IMR-90 (cell line): Measurements from ENCODE around the gene TEAD1. TPM values are rescaled to one million over a fixed set of nuclear protein-coding genes. Genes with fewer than 3 reads are reported as not detected.

Source experiments
- ATAC-seq: fragments of 200-7000 bp; cut with Tn5 transposase; 2 replicates; pipeline ENCODE4 v1.9.1; 2020; ENCODE audit warnings: low read depth, mild to moderate bottlenecking, moderate library complexity
- BruUV-seq: library from RNA; stranded (reverse); fragments of 400-500 nt; replicated peaks from 2 replicates; lab custom pipeline; 2021; lab: Mats Ljungman, UMichigan
- CTCF ChIA-PET: fragments of 300-600 bp; formaldehyde crosslinking; extraction: SDS; loops from one replicate; lab custom pipeline; 2021; ENCODE audit warnings: antibody characterized with exemption; lab: Yijun Ruan, JAX
- POLR2A ChIA-PET: fragments of 300-600 bp; sonication (Branson Sonifier 250); formaldehyde crosslinking; loops from one replicate; lab custom pipeline; 2022; ENCODE audit warnings: antibody characterized with exemption; ENCODE audit not compliant: unreplicated experiment; lab: Charles Lee
- DNase-seq: peaks from one replicate; pipeline ENCODE4 v3.0.0; 2013
- H2AFZ ChIP-seq: replicated peaks from 2 replicates; pipeline ENCODE3; 2013; ENCODE audit warnings: low read length, mild to moderate bottlenecking; ENCODE audit not compliant: poor library complexity
- H2AK5ac ChIP-seq: 2 replicates; pipeline ENCODE4 v1.6.1; 2013; ENCODE audit warnings: low read depth, low read length, inconsistent platforms
- H2AK9ac ChIP-seq: replicated peaks from 2 replicates; pipeline ENCODE3; 2013; ENCODE audit warnings: mild to moderate bottlenecking, low read depth, low read length, moderate library complexity; ENCODE audit not compliant: poor library complexity
- H2BK120ac ChIP-seq: 2 replicates; pipeline ENCODE4 v1.6.1; 2013; ENCODE audit warnings: low read depth, low read length, inconsistent platforms
- H2BK15ac ChIP-seq: 3 replicates; pipeline ENCODE4 v1.6.1; 2013; ENCODE audit warnings: low read depth, low read length, inconsistent platforms
- H2BK20ac ChIP-seq: 2 replicates; pipeline ENCODE4 v1.6.1; 2013; ENCODE audit warnings: low read depth, mild to moderate bottlenecking, inconsistent platforms, low read length, moderate library complexity
- H2BK5ac ChIP-seq: 2 replicates; pipeline ENCODE4 v1.6.1; 2013; ENCODE audit warnings: mild to moderate bottlenecking, low read depth, low read length, inconsistent platforms; ENCODE audit not compliant: poor library complexity, severe bottlenecking
- H3K14ac ChIP-seq: replicated peaks from 2 replicates; pipeline ENCODE4 v1.6.1; 2013; ENCODE audit warnings: low read depth, low read length, inconsistent platforms
- H3K18ac ChIP-seq: 2 replicates; pipeline ENCODE4 v1.6.1; 2013; ENCODE audit warnings: low read depth, low read length, control low read depth
- H3K23ac ChIP-seq: 2 replicates; pipeline ENCODE4 v1.6.1; 2013; ENCODE audit warnings: low read depth, low read length, inconsistent platforms
- H3K27ac ChIP-seq: 2 replicates; pipeline ENCODE4 v1.5.1; 2013; ENCODE audit warnings: mild to moderate bottlenecking, control low read depth, low read length; ENCODE audit not compliant: insufficient read depth
- H3K27me3 ChIP-seq: 2 replicates; pipeline ENCODE4 v1.6.1; 2013; ENCODE audit warnings: low read length; ENCODE audit not compliant: control insufficient read depth, insufficient read depth
- H3K36me3 ChIP-seq: 2 replicates; pipeline ENCODE4 v1.6.1; 2013; ENCODE audit warnings: low read length, mixed read lengths; ENCODE audit not compliant: control insufficient read depth, insufficient read depth
- H3K4ac ChIP-seq: 2 replicates; pipeline ENCODE4 v1.6.1; 2013; ENCODE audit warnings: low read depth, low read length, inconsistent platforms
- H3K4me1 ChIP-seq: 2 replicates; pipeline ENCODE4 v1.6.1; 2013; ENCODE audit warnings: low read length, mixed read lengths; ENCODE audit not compliant: control insufficient read depth, insufficient read depth
- H3K4me2 ChIP-seq: 2 replicates; pipeline ENCODE4 v1.6.1; 2013; ENCODE audit warnings: low read depth, mild to moderate bottlenecking, control low read depth, low read length, moderate library complexity
- H3K4me3 ChIP-seq: 2 replicates; pipeline ENCODE4 v1.5.1; 2013; ENCODE audit warnings: low read depth, mild to moderate bottlenecking, control low read depth, low read length, moderate library complexity; ENCODE audit not compliant: insufficient read depth
- H3K56ac ChIP-seq: 2 replicates; pipeline ENCODE4 v1.6.1; 2013; ENCODE audit warnings: low read length, inconsistent platforms; ENCODE audit not compliant: insufficient read depth; ENCODE audit errors: extremely low read depth
- H3K79me1 ChIP-seq, 2 experiments: 2 replicates each; pipeline ENCODE4 v1.6.1; 2013; ENCODE audit warnings: low read length in 2 of 2, inconsistent platforms in 1 of 2, low read depth in 1 of 2
- H3K9ac ChIP-seq: 2 replicates; pipeline ENCODE4 v1.6.1; 2013; ENCODE audit warnings: low read depth, low read length, control low read depth
- H3K9me1 ChIP-seq: 2 replicates; pipeline ENCODE4 v1.6.1; 2013; ENCODE audit warnings: low read length, inconsistent platforms; ENCODE audit not compliant: insufficient read depth
- H3K9me3 ChIP-seq: 2 replicates; pipeline ENCODE4 v1.6.1; 2013; ENCODE audit warnings: low read length; ENCODE audit not compliant: control insufficient read depth, insufficient read depth
- H4K20me1 ChIP-seq: 2 replicates; pipeline ENCODE4 v1.6.1; 2013; ENCODE audit warnings: low read length, inconsistent platforms; ENCODE audit not compliant: insufficient read depth
- H4K5ac ChIP-seq: 2 replicates; pipeline ENCODE4 v1.6.1; 2013; ENCODE audit warnings: mild to moderate bottlenecking, low read depth, low read length, control low read depth
- H4K8ac ChIP-seq, 2 experiments: 2 replicates each; pipeline ENCODE4 v1.6.1; 2013; ENCODE audit warnings: low read depth in 2 of 2, low read length in 2 of 2, control low read depth in 1 of 2, inconsistent platforms in 1 of 2
- H4K91ac ChIP-seq: 2 replicates; pipeline ENCODE4 v1.6.1; 2013; ENCODE audit warnings: low read depth, low read length, inconsistent platforms; ENCODE audit not compliant: insufficient read depth
- CHD1 ChIP-seq: IDR thresholded peaks from 2 replicates; pipeline ENCODE4 v1.6.1; 2012; ENCODE audit warnings: low read depth, low read length, improper control_type of control experiment
- MAZ ChIP-seq: IDR thresholded peaks from 2 replicates; pipeline ENCODE4 v1.6.1; 2012; ENCODE audit warnings: low read depth, mild to moderate bottlenecking, low read length, improper control_type of control experiment, moderate library complexity, borderline replicate concordance
- WGBS, 2 experiments: methylation state at CpG; one replicate each; pipeline versions ENCODE4 v1.1.5 to v1.1.7; 2013; ENCODE audit warnings: missing lambda C conversion rate in 2 of 2; ENCODE audit not compliant: insufficient read length in 1 of 2; ENCODE audit errors: extremely low coverage in 2 of 2; 5-methylcytosine and 5-hydroxymethylcytosine counted together
- dilution Hi-C: fragments of 300-500 bp; cut with HindIII; formaldehyde crosslinking; loops from one replicate; pipeline ENCODE4 v1.14.3; 2018; ENCODE audit warnings: low sequenced_read_pairs; ENCODE audit not compliant: unreplicated experiment
- in situ Hi-C: fragments of 300-500 bp; cut with MboI; formaldehyde crosslinking; loops from 3 replicates; pipeline ENCODE4 v1.14.3; 2019; ENCODE audit warnings: low sequenced_read_pairs, inconsistent platforms, mixed read lengths
- intact Hi-C: fragments of 100-400 bp; cut with micrococcal nuclease; formaldehyde crosslinking; loops from 2 replicates; pipeline ENCODE4 v1.10.0; 2022
- polyA plus RNA-seq, 3 experiments: library from polyadenylated mRNA; depleted of rRNA; stranded (reverse); fragments of >200 nt; gene quantifications; 2 replicates each; pipeline ENCODE4 v1.2.3, GENCODE V29; 2012; ENCODE audit warnings: low replicate concordance in 1 of 3
- total RNA-seq: library from RNA; depleted of rRNA; stranded (reverse); fragments of >200 nt; gene quantifications from 2 replicates; pipeline ENCODE4 v1.2.3, GENCODE V29; 2012
- TF ChIP-seq, protein P1 (sequence below): conservative IDR thresholded peaks from 2 replicates; pipeline ENCODE4 v1.5.1; 2012; ENCODE audit warnings: mild to moderate bottlenecking, low read depth, low read length, improper control_type of control experiment

The TEAD1 gene
- total and polyA plus RNA-seq, 2 of the 4 experiments (the other 2 are of a cell fraction) = 51.8 to 69.2 TPM

DNA sequence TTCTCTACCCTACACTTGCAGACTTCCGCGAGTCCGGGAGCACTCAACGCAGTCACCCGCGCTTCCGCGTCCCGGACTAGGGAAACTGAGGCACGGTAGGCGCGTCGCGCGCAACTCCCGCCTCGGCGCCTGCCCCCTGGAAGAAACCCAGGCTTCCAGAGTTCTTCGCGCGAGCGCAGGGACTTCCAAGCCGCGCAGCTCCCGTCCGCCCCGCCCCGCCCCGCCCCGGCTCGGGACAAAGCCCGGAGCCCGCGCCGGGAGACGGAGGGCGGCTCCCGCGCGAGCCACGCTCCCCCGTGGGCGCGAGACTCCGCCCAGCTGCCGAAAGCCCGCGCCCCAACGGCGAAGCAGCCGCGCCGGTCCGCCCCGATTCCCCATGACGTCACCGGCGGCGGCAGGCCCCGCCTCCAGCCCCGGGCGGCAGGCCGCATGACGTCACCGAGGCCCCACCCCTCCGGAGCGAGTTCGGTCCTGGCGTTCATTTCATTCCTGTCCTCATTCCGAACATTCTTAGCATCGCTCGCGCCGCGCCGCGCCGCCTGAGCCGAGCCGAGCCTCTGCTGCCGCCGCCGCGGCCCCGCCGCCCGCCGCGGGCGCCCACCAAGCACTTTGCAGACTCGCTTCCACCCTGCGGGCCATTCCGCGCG, at the start of gene TEAD1 (continued):
- TF ChIP-seq, protein P1, sequence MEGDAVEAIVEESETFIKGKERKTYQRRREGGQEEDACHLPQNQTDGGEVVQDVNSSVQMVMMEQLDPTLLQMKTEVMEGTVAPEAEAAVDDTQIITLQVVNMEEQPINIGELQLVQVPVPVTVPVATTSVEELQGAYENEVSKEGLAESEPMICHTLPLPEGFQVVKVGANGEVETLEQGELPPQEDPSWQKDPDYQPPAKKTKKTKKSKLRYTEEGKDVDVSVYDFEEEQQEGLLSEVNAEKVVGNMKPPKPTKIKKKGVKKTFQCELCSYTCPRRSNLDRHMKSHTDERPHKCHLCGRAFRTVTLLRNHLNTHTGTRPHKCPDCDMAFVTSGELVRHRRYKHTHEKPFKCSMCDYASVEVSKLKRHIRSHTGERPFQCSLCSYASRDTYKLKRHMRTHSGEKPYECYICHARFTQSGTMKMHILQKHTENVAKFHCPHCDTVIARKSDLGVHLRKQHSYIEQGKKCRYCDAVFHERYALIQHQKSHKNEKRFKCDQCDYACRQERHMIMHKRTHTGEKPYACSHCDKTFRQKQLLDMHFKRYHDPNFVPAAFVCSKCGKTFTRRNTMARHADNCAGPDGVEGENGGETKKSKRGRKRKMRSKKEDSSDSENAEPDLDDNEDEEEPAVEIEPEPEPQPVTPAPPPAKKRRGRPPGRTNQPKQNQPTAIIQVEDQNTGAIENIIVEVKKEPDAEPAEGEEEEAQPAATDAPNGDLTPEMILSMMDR = no peak
- TF ChIP-seq MAZ = peak; percentile 93

DNA sequence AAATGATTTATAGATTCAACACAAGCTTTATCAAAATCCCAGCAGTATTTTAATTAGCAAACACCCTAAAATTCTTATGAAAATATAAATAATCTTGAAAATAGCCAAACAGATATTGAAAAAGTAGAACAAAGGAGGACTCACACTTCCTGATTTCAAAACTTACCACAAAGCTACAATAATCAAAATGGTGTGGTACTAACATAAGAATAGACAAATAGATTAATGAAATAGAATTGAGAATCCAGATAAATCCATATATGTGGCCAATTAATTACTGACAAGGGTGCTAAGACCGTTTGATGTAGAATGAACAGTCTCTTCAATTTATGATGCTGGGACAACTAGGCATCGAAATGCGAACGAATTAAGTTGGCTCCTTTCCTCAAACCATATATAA, 49.6 kb upstream of the TEAD1 start:
- dilution Hi-C loops = no loop called here
- Histone ChIP-seq H3K4me3 (no peak overlapping the region), H3K79me1 (peaks cover 0 to 3% of the 10 kb centered on the region in 2 experiments; a peak in 1 of 4 replicates), H2AFZ (no peak overlapping the region), H3K4me1 (peaks cover 6% of the 10 kb centered on the region), H2BK5ac (no peak overlapping the region), H3K9me3 (peaks cover 4% of the 10 kb centered on the region), H4K20me1 (no peaks in the 10 kb centered on the region), H3K56ac (no peak overlapping the region), H3K23ac (no peak overlapping the region), H4K8ac (no peak overlapping the region; a peak in 1 of 4 replicates), H3K4me2 (no peak overlapping the region), H2BK120ac (peak overlapping the region; percentile 16; the same call in 1 of the 2 replicates), H2AK5ac (peak overlapping the region; percentile 70; the same call in 1 of the 2 replicates), H3K9ac (no peak overlapping the region), H2AK9ac (no peak overlapping the region), H2BK20ac (peak overlapping the region; percentile 57; the same call in 1 of the 2 replicates), H3K27ac (no peak overlapping the region), H2BK15ac (0 out of 3 replicates have a peak overlapping the region, but pooled peaks have one; percentile 87), H3K14ac (no peak overlapping the region), H3K18ac (peak overlapping the region; percentile 37; the same call in 1 of the 2 replicates), H3K36me3 (no peaks in the 10 kb centered on the region), H3K4ac (0 out of 2 replicates have a peak overlapping the region, but pooled peaks have one; percentile 25), H4K5ac (no peak overlapping the region), H4K91ac (no peak overlapping the region), H3K9me1 (no peaks in the 10 kb centered on the region), H3K27me3 (no peaks in the 10 kb centered on the region; the same call in 1 of the 2 replicates)
- POLR2A ChIA-PET = no interaction called here
- CTCF ChIA-PET = no interaction called here
- intact Hi-C loops = loop anchor here (2.0 kb wide), 1 partner anchor 18 kb away; no protein-coding TSS in a partner anchor
- no TSS peak for BruUV-seq
- DNase-seq (no peak), ATAC-seq (no peak)
- in situ Hi-C loops = no loop called here
- WGBS, 2 experiments = no CpG with 5 or more reads among the region's 4 CpGs
- no peak for TF ChIP-seq CHD1
